ENCODE measurements around the gene PPP3CA. TPM values are rescaled to one million over a fixed set of nuclear protein-coding genes. Genes with fewer than 3 reads are reported as not detected.

PPP3CA gene
- total RNA-seq = 10 to 100 TPM; 22.0 to 25.7 TPM
- long read RNA-seq, partial matches to known transcripts = 1 of 2 reads
- long read RNA-seq, other reads (novel, unspliced or antisense) = 1 of 2 reads

- intact Hi-C loops (cut with DNase I) = loop anchor here in 1 of 2 donors (5.0 kb wide), 2 partner anchors 155 to 175 kb away; no protein-coding TSS in a partner anchor
- ATAC-seq (no peak), DNase-seq (no peak)
Observed at GRCh38 chr4:101347267-101347556, at the start of gene PPP3CA. Gene PPP3CA, minus strand, starts transcription at chr4:101347526.

- no peak for DNase-seq
- ATAC-seq = peak in 1 of 2 donors; percentile 33
- intact Hi-C loops (cut with DNase I) = no loop called here
Observed at GRCh38 chr4:101393256-101393655, 45.9 kb upstream of the PPP3CA start.

GRCh38 chr4:101370663-101371210 lies 23.4 kb upstream of the PPP3CA start:
- intact Hi-C loops (cut with DNase I) = no loop called here
- DNase-seq = no peak
- no peak for ATAC-seq

- peak in 1 of 2 donors; percentile 60 for ATAC-seq
- intact Hi-C loops (cut with DNase I) = no loop called here
Observed at GRCh38 chr4:101367201-101367600, 19.9 kb upstream of the PPP3CA start.

GRCh38 chr4:101366331-101366730 lies 19.0 kb upstream of the PPP3CA start:
- ATAC-seq = no peak
- DNase-seq = no peak
- intact Hi-C loops (cut with DNase I) = no loop called here

More at GRCh38 chr4:101367201-101367600, 19.9 kb upstream of the PPP3CA start:
- DNase-seq = no peak

- intact Hi-C loops (cut with DNase I) = no loop called here
- ATAC-seq (no peak), DNase-seq (no peak)
Observed at GRCh38 chr4:101357751-101358150, 10.4 kb upstream of the PPP3CA start.

GRCh38 chr4:101356928-101357327 lies 9.6 kb upstream of the PPP3CA start:
- DNase-seq (no peak), ATAC-seq (peak in 1 of 2 donors; percentile 87)
- intact Hi-C loops (cut with DNase I) = no loop called here

- ATAC-seq = peak in 1 of 2 donors; percentile 59
Observed at GRCh38 chr4:101355767-101356702, 8.7 kb upstream of the PPP3CA start.

GRCh38 chr4:101355246-101355645 lies 7.9 kb upstream of the PPP3CA start:
- ATAC-seq = no peak
- intact Hi-C loops (cut with DNase I) = no loop called here
- DNase-seq = no peak

More at GRCh38 chr4:101355767-101356702, 8.7 kb upstream of the PPP3CA start:
- intact Hi-C loops (cut with DNase I) = no loop called here
- no peak for DNase-seq

- intact Hi-C loops (cut with DNase I) = loop anchor here in 1 of 2 donors (5.0 kb wide), 2 partner anchors 157 to 177 kb away; no protein-coding TSS in a partner anchor
- no peak for ATAC-seq
- no peak for DNase-seq
Observed at GRCh38 chr4:101349801-101350064, 2.4 kb upstream of the PPP3CA start.

GRCh38 chr4:101348995-101349800 lies 1.9 kb upstream of the PPP3CA start:
- intact Hi-C loops (cut with DNase I) = loop anchor here in 1 of 2 donors (5.0 kb wide), 2 partner anchors 157 to 177 kb away; no protein-coding TSS in a partner anchor
- no peak for ATAC-seq
- DNase-seq = peak; percentile 59

- intact Hi-C loops (cut with DNase I) = loop anchor here in 1 of 2 donors (5.0 kb wide), 2 partner anchors 156 to 176 kb away; no protein-coding TSS in a partner anchor
- ATAC-seq (peak in 1 of 2 donors; percentile 1), DNase-seq (peak; percentile 25)
Observed at GRCh38 chr4:101348367-101348827, 1.1 kb upstream of the PPP3CA start.

GRCh38 chr4:101347557-101348366 lies 436 bp upstream of the PPP3CA start:
- intact Hi-C loops (cut with DNase I) = loop anchor here in 1 of 2 donors (5.0 kb wide), 2 partner anchors 155 to 175 kb away; no protein-coding TSS in a partner anchor
- DNase-seq (peak; percentile 99), ATAC-seq (peak; percentile 92 to 95)

GRCh38 chr4:101346351-101347266 lies 717 bp downstream of the PPP3CA start:
- intact Hi-C loops (cut with DNase I) = loop anchor here in 1 of 2 donors (5.0 kb wide), 2 partner anchors 154 to 174 kb away; no protein-coding TSS in a partner anchor
- ATAC-seq (peak; percentile 15 to 34), DNase-seq (peak; percentile 69)

GRCh38 chr4:101345596-101346350 lies 1.6 kb downstream of the PPP3CA start:
- DNase-seq (peak; percentile 74), ATAC-seq (peak; percentile 8 to 9)
- intact Hi-C loops (cut with DNase I) = loop anchor here in 1 of 2 donors (5.0 kb wide), 2 partner anchors 153 to 173 kb away; no protein-coding TSS in a partner anchor

GRCh38 chr4:101345271-101345595 lies 2.1 kb downstream of the PPP3CA start:
- ATAC-seq = no peak
- intact Hi-C loops (cut with DNase I) = loop anchor here in 1 of 2 donors (5.0 kb wide), 2 partner anchors 153 to 173 kb away; no protein-coding TSS in a partner anchor
- no peak for DNase-seq

GRCh38 chr4:101339332-101339731 lies 8.0 kb downstream of the PPP3CA start:
- intact Hi-C loops (cut with DNase I) = no loop called here

More at GRCh38 chr4:101339332-101339731, 8.0 kb downstream of the PPP3CA start:
- DNase-seq (no peak), ATAC-seq (no peak)

All from left cardiac atrium (tissue), 4 donors.